GM18507 (cell line): Measurements from ENCODE around the gene PITPNM1.
A peak's percentile ranks its signal among the peaks of the same experiment; 100 is the strongest.
"Not testable (repeated sequence)": the region's sequence is repeated elsewhere in the genome, so short reads cannot be mapped to it uniquely, and the experiment has no call there.

Source experiments
- DNase-seq: peaks from one replicate; pipeline ENCODE4 v3.0.0; 2011; ENCODE audit warnings: low read depth; ENCODE audit not compliant: insufficient read length; ENCODE audit errors: extremely low spot score
- FAIRE-seq: peaks from 2 replicates; lab custom pipeline; 2011; peaks lifted over from hg19 to GRCh38; lab: Jason Lieb, UNC

Gene PITPNM1

GRCh38 chr11:67470337-67471002 is 34.7 kb downstream of the PITPNM1 start:
- DNase-seq (no peak), FAIRE-seq (no peak)

GRCh38 chr11:67469508-67469811 is 35.7 kb downstream of the PITPNM1 start:
- FAIRE-seq = no peak

DNA sequence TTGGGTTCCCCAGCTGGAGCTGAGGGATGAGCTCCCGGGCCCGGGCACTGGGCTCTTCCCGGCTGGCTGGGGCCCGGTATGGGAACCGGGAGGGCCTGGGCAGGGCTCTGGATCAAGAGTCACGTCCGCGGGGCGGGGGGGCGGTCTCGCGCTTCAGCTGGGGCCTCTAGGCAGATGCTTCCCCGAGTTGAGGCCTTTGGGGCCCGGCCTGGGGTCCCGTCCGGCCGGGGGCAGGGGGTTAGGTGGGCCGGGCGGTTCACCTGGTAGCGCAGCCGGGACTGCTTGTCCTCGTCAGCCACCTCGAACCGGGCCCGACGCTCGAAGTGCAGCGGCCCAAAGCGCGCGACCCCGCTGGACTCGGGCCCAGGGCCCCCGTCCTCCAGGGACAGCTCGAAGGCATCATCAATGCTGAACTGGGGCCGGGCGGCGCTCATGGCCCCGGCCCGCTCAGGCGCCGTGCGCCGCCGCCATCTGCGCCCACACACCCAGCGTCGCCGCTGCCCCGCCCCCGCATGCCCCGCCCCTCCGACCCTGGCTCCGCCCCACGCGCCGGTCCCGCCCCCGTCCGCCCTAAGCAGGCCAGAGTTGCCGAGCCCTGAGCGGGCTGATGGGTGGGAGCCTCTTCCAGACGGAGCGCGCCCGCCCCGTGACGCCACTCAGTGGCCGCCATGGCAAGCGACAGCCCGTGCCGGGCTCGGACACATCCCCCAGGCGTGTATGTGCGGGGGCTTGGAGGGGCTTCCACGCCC is 36.2 kb downstream of the PITPNM1 start, which contains the start of gene TMEM134:
TMEM134 (minus strand) TSS at position 493 of the 749 bp plus-strand sequence; CDS start at position 434, 59 bp downstream.
- DNase-seq = peak; percentile 87
- peak; percentile 69 for FAIRE-seq

More at GRCh38 chr11:67469508-67469811, 35.7 kb downstream of the PITPNM1 start:
- DNase-seq = no peak

DNA sequence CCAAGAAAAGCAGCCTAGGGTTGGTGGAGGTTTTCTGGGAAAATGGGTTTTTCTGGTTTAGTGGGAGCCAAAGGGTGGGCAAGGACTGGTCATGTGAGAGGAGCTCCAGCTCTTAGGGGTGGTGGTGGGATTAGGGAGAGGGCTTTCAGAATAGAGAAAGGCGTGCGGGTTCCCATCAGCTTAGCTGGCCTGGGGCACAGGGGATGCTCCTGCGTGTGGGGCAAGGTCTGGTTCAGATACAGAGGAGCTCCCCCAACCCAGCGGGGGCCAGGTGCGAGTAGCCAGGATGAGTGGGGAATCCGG is 36.8 kb downstream of the PITPNM1 start:
- no peak for DNase-seq
- FAIRE-seq = no peak

DNA sequence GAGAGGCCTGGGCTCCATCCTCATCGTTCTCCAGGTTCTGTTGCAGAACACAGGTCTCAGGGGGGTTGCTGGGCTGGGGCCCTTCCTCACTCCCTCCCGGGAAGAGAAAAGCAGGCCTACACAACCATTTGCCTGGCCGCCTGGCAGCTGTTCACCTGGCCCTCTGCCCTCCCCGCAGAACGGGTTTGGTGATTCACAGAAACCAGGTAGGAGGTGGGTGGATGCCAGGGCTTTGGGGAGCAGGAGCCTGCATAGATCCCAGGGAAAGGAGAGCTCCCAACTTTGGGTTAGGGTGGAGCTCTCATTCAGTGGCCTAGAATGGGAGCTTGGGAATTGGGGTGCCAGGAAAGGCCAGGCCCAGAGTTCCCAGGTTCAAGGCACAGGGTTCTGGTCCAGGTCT is 37.1 kb downstream of the PITPNM1 start:
- FAIRE-seq (no peak), DNase-seq (no peak)

DNA sequence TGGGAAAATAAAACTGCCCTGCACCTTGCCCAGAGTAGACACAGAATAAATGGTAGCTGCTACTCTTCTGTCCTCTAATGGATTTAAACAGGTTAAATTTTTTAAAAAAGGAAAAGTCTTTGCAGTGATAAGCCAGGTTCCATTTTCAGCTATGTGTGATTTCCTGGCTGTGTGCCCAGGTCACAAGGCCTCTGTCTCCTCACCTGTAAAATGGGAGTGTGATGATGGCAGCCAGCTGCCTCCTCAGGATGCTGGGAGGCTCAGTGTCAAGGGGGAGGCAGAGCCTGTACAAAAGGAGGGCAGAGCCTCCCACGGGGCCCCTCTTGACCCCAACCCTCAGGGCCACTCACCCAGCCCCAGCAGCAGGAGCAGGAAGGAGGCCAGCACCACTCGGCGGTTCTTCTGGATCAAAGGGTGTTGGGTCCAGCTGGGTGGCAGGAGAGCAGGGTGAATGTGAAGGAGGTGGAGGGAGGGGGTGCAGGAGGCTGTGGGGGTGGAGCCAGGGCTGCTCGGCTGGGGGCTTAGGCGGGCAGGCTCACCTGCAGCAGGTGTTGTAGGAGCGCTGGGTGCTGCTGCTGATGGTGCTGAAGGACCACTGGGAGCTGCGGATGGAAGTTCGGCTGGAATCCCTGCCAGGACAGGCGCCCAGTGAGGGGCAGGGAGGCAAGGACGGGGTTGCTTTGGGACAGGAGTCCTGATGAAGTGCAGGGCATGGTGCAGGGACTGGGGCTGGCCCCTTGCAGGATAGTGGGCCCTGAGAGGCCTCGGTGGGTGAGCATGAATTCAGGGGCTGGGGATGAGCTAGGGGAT is 38.0 kb downstream of the PITPNM1 start:
- no peak for FAIRE-seq
- no peak for DNase-seq

GRCh38 chr11:67466367-67466766 is 38.8 kb downstream of the PITPNM1 start:
- DNase-seq (no peak), FAIRE-seq (no peak)

- not testable (repeated sequence) for FAIRE-seq, DNase-seq
Measured at GRCh38 chr11:67465530-67465929, 39.6 kb downstream of the PITPNM1 start.

DNA sequence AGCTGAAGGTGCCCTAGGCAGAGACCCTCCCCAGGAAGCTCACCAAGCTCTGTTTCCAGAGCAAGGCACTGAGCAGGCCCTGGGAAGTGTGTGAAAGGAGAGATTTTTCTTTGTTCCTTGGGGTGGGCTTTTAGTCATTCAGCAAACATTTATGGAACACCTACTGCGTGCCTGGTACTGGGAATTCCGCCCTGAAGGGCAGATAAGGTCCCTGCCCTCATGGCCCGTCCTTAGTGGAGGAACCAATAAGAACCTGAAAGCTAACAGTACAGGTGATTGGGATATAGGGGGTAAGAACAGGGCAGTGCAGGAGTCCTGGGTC is 40.0 kb downstream of the PITPNM1 start:
- no peak for FAIRE-seq

DNA sequence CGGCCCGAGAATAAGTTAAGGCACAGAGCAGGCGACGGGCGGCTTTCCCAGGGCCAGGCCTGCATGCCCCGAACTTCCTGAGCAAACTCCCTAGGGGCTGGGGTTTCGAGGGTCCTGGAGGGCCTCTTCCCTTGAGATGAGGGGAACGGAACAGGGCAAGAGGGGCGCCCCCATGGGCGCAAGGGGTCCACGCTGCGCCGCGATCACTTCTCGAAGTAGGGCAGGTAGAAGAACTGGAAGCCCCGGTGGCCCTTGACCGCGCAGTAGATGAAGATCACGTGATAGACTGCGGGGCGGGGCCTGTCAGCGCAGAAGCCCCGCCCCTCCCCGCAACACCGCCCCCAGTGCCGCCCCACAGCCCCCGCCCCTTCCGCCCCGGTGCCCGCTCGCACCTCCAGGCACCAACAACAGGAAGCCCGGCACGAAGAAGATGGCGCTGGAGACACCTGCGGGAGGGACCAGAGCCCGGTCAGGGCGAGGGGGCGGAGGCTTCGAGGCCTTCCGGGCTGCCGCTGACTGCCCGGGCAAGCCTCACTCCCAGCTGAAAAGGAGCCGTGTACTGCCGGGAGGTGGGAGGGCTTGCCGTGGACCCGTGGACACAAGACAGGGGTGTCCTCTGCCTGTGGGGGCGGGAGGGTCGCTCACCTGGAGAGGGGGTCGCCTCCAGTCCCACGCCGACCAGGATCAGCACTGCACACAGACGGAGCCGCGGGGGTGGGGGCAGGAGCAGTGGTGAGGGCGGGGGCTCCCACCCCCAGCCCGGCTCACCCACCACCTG is 40.6 kb downstream of the PITPNM1 start:
- DNase-seq = peak; percentile 89
- FAIRE-seq = peak; percentile 87

More for the DNA sequence above, 40.0 kb downstream of the PITPNM1 start:
- DNase-seq = no peak

DNA sequence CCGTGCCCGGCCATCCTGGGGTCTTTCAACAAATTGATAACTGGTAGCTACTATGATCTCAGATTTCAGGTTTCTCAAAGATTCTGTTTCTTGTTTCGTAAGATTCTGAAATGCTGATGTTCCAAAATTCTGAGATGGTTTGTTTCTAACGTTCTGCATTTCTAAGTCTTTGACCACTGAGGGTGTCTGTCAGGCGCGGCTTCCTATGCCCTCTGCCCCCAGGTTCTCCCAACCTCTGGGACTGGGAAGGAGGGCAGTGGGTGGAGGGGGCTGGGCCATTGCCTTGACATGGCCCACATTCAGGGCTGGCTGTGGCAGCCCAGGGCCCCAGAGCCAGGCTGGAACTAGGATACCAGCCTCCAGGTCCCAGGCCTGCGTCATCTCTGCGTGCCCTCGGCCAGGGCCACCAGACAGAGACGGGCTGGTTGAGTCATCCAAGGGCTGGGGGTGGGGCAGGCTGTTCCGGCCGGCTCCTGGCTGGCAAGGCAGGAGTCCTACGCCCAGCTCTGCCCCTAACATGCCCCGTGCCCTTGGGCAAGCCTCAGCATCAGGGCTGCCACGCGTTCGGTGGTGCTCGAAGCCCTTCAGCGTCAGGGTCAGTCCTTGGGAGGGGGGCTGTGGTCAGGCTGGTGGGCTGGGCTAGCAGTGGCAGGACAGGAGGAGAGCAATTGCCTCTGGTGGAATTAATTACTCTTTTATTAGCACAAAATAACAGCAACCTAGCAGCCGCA is 41.3 kb downstream of the PITPNM1 start:
- FAIRE-seq (no peak), DNase-seq (no peak)

GRCh38 chr11:67463186-67463585 is 42.0 kb downstream of the PITPNM1 start:
- DNase-seq = no peak
- no peak for FAIRE-seq

DNA sequence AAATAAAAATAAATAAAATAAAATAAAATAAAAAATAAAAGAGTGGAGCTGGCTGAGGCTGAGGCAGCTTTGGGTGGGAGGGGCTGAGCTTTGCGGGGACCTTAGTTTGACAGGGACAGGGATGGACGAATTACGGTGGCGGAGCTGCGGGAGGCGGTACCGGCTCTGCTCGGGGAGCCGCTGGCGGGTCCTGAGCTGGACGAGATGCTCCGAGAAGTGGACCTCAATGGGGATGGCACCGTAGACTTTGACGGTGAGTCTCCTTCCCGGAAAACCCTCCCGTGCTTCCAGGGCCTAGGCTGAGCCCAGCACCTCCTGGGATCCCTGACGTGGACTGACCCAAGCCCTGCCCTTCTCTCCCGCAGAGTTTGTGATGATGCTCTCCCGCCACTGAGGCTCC is 46.9 kb downstream of the PITPNM1 start:
- no peak for FAIRE-seq
- DNase-seq = no peak

- DNase-seq = no peak
Measured at GRCh38 chr11:67457453-67457852, 47.7 kb downstream of the PITPNM1 start.

GRCh38 chr11:67456068-67456705 is 49.0 kb downstream of the PITPNM1 start:
- FAIRE-seq = no peak

More at GRCh38 chr11:67457453-67457852, 47.7 kb downstream of the PITPNM1 start:
- no peak for FAIRE-seq

DNA sequence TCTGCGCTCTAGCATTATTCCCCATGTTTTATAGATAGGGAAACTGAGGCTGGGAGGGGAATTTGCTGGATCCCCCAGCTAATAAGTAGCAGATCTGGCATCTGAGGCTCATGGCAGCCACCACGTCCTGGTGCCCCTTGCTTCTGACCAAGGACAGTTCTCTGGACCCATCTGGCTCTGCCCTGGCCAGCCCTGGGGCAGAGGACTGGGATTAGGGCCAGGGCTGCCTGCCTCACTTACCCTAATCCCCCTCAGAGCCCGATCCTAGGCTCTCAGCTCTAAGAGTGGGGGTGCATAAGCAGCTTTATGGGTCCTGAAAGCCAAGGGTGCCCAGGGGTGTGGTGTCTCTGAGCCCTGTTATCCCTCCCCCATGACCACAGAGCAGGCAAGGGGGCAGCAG is 50.1 kb downstream of the PITPNM1 start, which contains the start of gene CABP4:
CABP4 (plus strand) TSS at position 301 of the 400 bp plus-strand sequence; CDS start at position 371, 70 bp downstream.
- FAIRE-seq = no peak
- DNase-seq = no peak

More at GRCh38 chr11:67456068-67456705, 49.0 kb downstream of the PITPNM1 start:
- DNase-seq = no peak

GRCh38 chr11:67453816-67454732 is 51.1 kb downstream of the PITPNM1 start:
- FAIRE-seq = no peak
- DNase-seq = no peak
